ENCODE data around the gene BICC1. TPM values are rescaled to one million over a fixed set of nuclear protein-coding genes. Genes with fewer than 3 reads are reported as not detected.
A peak's percentile ranks its signal among the peaks of the same experiment; 100 is the strongest.

The BICC1 gene
- total and polyA plus RNA-seq, 8 donors: 19.0 to 37.4 (median 23.0) TPM

- no peaks in the 10 kb centered on the region for H3K9me3 ChIP-seq
- ATAC-seq (peak in 3 of 4 donors; percentile 44 to 70 (median 67)), FAIRE-seq (no peak), DNase-seq (no peak)
- no peaks in the 10 kb centered on the region for H3K27me3 ChIP-seq
- peaks cover 0 to 17% (median 0%) of the 10 kb centered on the region in 3 donors for H3K36me3 ChIP-seq
- TF ChIP-seq CTCF (IDR thresholded peaks at IDR 0.05): no peak
- intact Hi-C loops (cut with DNase I): no loop called here
- no peak overlapping the region for H3K4me3 ChIP-seq
- WGBS, 2 donors: 54 to 56% methylated on average over 4 of the region's 4 CpGs
- H3K4me1 ChIP-seq: no peaks in the 10 kb centered on the region
- H3K27ac ChIP-seq: no peak overlapping the region
Measured at GRCh38 chr10:58807629-58808022, 295.0 kb downstream of the BICC1 start.

GRCh38 chr10:58810751-58811150 lies 298.1 kb downstream of the BICC1 start:
- Histone ChIP-seq H3K4me3 (no peak overlapping the region), H3K4me1 (no peaks in the 10 kb centered on the region), H3K9me3 (no peaks in the 10 kb centered on the region), H3K36me3 (peaks cover 0 to 8% (median 0%) of the 10 kb centered on the region in 3 donors), H3K27me3 (no peaks in the 10 kb centered on the region), H3K27ac (no peak overlapping the region)
- FAIRE-seq (no peak), DNase-seq (no peak), ATAC-seq (no peak)
- no peak for TF ChIP-seq CTCF (IDR thresholded peaks at IDR 0.05)
- WGBS, 2 donors: 76 to 87% methylated on average over 2 of the region's 2 CpGs
- intact Hi-C loops (cut with DNase I): no loop called here

- Histone ChIP-seq H3K4me3 (no peak overlapping the region), H3K4me1 (peaks cover 9 to 17% (median 15%) of the 10 kb centered on the region in 3 donors), H3K27me3 (no peaks in the 10 kb centered on the region), H3K36me3 (peaks cover 0 to 4% (median 0%) of the 10 kb centered on the region in 3 donors), H3K27ac (no peak overlapping the region), H3K9me3 (no peaks in the 10 kb centered on the region)
- peak in 1 of 4 donors; percentile 42 for ATAC-seq
- 66 to 67% methylated on average over 8 of the region's 8 CpGs for WGBS, 2 donors
- no peak for TF ChIP-seq CTCF (IDR thresholded peaks at IDR 0.05)
- intact Hi-C loops (cut with DNase I): no loop called here
- no peak for FAIRE-seq
- no peak for DNase-seq
Measured at GRCh38 chr10:58813573-58813972, 300.9 kb downstream of the BICC1 start.

GRCh38 chr10:58817201-58817846 lies 304.7 kb downstream of the BICC1 start:
- Histone ChIP-seq H3K4me1 (peaks cover 9 to 25% (median 22%) of the 10 kb centered on the region in 3 donors), H3K27me3 (no peaks in the 10 kb centered on the region), H3K36me3 (peaks cover 0 to 4% (median 0%) of the 10 kb centered on the region in 3 donors), H3K27ac (no peak overlapping the region), H3K9me3 (no peaks in the 10 kb centered on the region), H3K4me3 (no peak overlapping the region)
- DNase-seq: no peak
- no peak for TF ChIP-seq CTCF (IDR thresholded peaks at IDR 0.05)
- peak; percentile 49 to 68 (median 58) for ATAC-seq
- 22 to 35% methylated on average over 2 of the region's 2 CpGs for WGBS, 2 donors
- FAIRE-seq: no peak
- intact Hi-C loops (cut with DNase I): no loop called here

- no peak for FAIRE-seq
- no peak overlapping the region for H3K4me3 ChIP-seq
- peaks cover 9 to 25% (median 22%) of the 10 kb centered on the region in 3 donors for H3K4me1 ChIP-seq
- intact Hi-C loops (cut with DNase I): no loop called here
- H3K27me3 ChIP-seq: no peaks in the 10 kb centered on the region
- DNase-seq: no peak
- TF ChIP-seq CTCF (IDR thresholded peaks at IDR 0.05): no peak
- no peak overlapping the region for H3K27ac ChIP-seq
- peak; percentile 41 to 74 (median 70) for ATAC-seq
- H3K9me3 ChIP-seq: no peaks in the 10 kb centered on the region
- H3K36me3 ChIP-seq: peaks cover 0 to 4% (median 0%) of the 10 kb centered on the region in 3 donors
- whole genome bisulfite sequencing, 2 donors: 7 to 8% methylated on average over 1 of the region's 1 CpG
Measured at GRCh38 chr10:58818900-58819299, 306.2 kb downstream of the BICC1 start.
